HG03097 (cell line): ENCODE data around the gene DCP1A.

Experiments used
- ATAC-seq: cut with Tn5 transposase; IDR thresholded peaks from one replicate; pipeline ENCODE4 v1.9.1; 2021; ENCODE audit not compliant: unreplicated experiment, low FRiP score

Gene DCP1A

GRCh38 chr3:53252096-53252946, 95.0 kb downstream of the DCP1A start:
- no peak for ATAC-seq

- ATAC-seq, result no peak
Observed at GRCh38 chr3:53250881-53251605, 96.3 kb downstream of the DCP1A start.

DNA sequence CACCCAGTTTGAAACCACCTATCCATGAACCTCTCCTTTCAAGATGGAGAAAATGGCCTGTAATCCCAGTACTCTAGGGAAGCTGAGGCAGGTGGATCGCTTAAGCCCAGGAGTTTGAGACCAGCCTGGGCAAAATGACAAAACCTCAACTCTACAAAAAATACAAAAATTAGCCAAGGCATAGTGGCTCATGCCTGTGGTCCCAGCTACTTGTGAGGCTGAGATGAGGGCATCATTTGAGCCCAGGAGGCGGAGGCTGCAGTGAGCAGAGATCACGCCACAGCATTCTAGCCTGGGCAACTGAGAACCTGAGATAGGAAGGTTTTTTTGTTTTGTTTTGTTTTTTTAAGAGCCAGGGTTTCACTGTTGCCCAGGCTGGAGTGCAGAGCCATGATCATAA, 96.9 kb downstream of the DCP1A start:
- ATAC-seq, result no peak

- no peak for ATAC-seq
Observed at GRCh38 chr3:53248161-53248560, 99.2 kb downstream of the DCP1A start.

DNA sequence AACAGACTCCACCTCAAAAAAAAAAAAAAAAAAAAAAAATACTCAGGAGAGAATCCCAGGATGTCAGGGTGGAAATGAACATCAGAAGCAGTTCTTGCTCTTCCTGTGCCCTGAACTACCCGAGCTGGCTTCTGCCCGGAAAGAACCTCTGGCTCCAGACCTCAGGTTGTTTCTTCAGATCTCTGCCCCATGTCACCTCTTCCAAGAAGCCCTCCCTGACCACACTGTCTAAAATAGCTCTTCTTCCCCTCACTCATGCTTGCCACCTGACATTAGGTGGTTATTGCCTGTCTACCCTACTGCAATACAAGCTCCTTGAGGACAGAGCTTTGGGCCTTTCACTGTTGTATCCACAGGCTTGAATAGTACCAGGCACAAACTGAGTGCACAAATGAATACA, 99.7 kb downstream of the DCP1A start:
- ATAC-seq, result no peak

GRCh38 chr3:53244271-53244670, 103.1 kb downstream of the DCP1A start:
- no peak for ATAC-seq

- ATAC-seq, result no peak
Observed at GRCh38 chr3:53243785-53244184, 103.6 kb downstream of the DCP1A start.

GRCh38 chr3:53243165-53243564, 104.2 kb downstream of the DCP1A start:
- no peak for ATAC-seq

GRCh38 chr3:53242642-53243041, 104.7 kb downstream of the DCP1A start:
- no peak for ATAC-seq

DNA sequence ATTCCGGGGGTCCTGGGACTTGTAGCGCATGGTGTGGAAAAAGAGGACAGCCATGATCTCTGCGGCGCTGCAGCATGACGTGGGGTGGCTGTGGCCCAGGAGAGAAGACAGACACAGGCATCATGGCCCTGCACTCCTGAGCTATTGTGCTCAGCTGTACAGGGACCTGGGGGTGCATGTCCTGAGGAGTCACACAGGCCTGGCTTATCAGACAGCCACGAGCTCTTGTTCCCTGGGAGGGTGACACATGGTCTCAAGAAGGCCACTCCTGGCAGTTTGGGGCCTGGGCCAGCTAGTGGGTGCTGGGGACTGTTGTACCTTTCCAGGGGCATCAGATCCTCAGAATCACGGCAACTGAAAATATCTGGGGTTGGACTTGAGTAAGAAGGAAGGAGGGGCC, 105.2 kb downstream of the DCP1A start:
- ATAC-seq, result no peak

DNA sequence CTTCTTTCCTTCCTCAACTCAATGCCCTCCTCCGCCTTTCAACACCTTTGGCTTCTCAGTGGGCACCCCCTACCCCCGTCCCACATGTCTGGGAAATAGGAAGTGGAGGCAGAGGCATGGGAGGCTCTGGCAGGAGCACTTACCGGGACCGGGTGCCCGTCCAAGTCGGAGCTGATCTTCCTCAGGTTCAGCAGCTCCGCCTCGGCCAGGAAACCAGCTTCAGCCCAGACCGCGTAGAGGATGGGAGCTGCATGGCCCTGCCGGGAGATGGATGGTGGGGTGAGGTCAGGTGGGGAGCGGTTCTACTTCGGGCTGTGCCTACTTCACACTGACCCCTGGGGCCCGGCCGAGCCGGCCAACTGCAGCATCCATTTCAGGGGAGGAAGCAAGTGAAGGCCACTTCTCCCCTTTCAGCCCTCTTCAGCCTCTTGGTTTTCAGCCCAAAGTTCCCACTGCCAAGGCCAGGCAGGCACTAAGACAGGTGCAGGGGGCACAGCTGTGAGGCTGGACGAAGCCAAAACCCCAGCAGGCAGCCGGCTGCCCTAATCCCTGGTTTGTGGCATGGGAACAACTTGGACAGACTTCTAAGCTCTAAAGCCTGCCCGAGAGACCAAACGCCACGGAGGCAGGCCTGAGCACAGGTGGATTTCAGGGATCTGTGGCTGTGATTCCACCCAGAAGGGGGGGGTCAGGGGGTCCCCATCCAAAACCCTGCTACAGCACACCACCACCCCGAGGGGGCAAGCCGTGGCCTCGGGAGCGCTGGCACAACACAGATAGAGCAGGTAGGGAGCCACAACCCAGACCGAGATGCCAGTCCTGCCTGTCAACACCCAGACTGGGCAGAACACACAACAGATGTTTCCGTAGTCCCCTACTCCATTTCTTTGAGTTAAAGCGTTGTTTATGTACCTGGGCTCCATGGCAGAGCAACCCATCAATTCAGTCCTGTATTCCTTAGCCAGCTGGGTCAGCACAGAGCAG, 106.1 kb downstream of the DCP1A start:
- no peak for ATAC-seq

GRCh38 chr3:53239800-53240199, 107.5 kb downstream of the DCP1A start:
- ATAC-seq, result no peak

DNA sequence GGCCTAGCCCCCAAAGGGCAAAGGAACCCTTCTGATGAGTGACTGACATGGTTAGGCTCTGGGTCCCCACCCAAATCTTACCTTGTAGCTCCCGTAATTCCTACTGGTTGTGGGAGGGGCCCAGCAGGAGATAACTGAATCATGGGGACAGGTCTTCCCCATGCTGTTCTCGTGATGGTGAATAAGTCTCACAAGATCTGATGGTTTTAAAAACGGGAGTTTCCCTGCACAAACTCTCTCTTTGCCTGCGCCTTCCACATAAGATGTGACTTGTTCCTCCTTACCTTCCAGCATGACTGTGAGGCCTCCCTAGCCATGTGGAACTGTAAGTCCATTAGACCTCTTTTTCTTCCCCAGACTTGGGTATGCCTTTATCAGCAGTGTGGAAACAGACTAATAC, 108.5 kb downstream of the DCP1A start:
- no peak for ATAC-seq

DNA sequence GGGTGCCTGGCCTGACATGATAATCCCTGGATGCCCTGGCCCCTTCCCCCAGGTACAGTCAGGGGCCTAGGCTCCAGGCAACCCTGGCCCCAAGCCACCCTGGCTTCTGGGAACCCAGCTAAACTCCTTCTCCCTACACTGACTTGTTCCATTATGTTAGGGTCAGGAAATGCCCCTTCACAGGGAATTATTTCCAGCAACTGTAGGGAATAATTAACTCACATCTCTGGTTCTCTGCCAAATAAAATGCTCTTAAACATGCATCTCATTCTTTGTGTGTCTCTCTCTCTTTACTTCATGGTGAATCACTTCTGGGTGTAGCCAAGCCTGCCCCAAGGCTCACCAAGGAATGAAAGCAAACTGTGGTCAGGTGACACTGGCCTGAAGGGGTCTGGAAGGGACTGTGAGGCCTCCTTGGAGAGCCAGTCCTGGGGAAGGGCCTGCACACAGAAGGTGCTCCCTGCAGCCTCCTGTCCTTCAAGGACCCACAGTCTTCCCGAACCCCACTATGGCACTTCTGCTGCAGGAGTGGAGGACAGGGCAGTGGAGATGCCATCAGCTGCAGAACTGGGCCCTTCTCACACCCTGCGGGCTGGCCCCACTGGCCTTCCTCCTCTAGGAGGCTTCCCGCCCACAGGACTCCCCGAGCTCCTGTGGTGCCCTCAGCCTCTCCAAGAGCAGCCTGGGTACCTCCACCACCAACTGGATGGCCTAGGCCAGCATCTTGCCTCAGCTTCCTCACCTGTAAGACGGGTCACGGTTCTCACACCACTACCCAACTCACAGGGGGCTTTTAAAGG, 109.1 kb downstream of the DCP1A start:
- no peak for ATAC-seq

- no peak for ATAC-seq
Observed at GRCh38 chr3:53236112-53236841, 111.1 kb downstream of the DCP1A start.

DNA sequence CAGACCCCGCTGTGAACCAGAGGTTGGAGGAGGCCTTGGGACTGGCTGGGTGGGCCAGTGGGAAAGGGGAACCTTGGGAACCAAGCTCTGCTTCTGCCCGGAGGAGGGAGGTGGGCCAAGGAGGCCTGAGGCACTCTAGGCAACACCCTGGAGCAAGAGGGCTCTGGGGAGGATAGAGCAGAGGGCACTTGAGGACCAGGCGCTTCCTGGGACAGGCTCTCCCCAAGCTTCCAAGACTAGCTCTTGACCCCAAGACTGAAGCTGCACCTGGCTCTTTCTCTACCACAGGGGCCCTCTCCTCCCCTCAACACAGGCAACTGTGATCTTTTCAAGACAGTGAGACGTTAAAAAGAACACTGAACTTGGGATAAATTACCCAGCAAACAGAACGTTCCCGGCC, 111.8 kb downstream of the DCP1A start:
- no peak for ATAC-seq

DNA sequence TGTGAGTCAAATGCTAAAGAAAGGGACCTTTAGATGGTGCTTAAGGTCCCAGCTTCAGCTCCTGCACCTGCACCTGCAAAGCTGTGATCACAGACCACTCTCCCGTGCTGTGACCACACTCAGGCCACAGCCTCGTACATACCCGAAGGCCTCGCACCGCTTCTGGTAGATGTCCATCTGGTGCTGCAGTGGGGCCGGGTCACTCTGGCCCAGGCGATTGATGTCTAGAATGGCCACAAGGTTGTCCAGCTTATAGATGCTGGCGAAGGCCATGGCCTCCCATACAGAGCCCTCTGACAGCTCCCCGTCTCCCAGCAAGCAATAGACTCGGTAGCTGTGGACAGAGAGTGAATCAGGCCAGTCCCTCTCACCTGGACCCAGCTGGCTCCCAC, 112.5 kb downstream of the DCP1A start:
- ATAC-seq, result no peak

DNA sequence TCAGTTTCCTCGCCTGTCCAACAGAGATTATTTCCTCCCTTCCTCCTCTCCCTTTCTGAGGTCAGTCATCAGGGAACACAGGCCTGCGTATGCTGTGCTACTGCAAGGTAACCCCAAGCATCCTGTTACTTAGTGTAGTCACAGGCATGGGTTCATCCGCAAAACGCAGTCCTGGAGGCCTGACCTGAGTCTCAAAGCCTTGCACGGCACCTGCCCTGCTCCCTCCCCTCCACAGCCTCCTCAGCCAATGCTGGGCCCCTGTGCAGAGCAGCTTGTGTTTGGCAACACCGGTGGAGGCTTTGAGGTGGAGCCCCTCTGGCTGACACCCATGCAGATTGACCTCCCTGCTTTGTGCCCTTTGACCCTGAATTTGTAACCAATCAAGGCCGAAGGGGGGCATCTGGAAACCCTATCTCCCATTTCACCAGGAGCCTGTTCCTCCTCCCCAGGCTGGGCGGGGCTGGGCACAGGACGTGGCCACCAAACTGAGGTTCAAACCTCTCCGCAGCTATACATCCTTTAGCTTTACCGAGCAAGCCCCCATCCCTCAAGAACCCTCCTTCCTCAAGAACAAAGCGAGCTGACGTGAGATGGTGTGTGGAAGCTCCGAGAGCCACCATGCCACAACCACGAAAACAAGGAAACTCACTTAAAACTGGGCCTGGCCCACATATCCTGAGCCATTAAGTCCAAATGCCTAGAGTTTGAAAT, 113.1 kb downstream of the DCP1A start:
- ATAC-seq, result no peak
